Fibroblast of skin of left quadriceps (primary cell): ENCODE results near the gene SULT1A3.
"Not testable (repeated sequence)": the region's sequence is repeated elsewhere in the genome, so short reads cannot be mapped to it uniquely, and the experiment has no call there.

ENCODE experiments used
- DNase-seq, 2 experiments: peaks; one replicate each; pipeline ENCODE4 v3.0.0-alpha.2; 2013; ENCODE audit warnings: low read depth in 2 of 2

Gene SULT1A3

GRCh38 chr16:30199049-30199448, at the start of gene SULT1A3:
SULT1A3 (plus strand) TSS chr16:30199255; CDS start chr16:30200729, 1,474 bp downstream.
- not testable (repeated sequence) for DNase-seq

GRCh38 chr16:30151091-30151490, 48.0 kb upstream of the SULT1A3 start:
- no peak for DNase-seq

GRCh38 chr16:30152517-30152916, 46.5 kb upstream of the SULT1A3 start:
- no peak for DNase-seq

GRCh38 chr16:30155188-30155587, 43.9 kb upstream of the SULT1A3 start:
- DNase-seq, result no peak

GRCh38 chr16:30157214-30157613, 41.8 kb upstream of the SULT1A3 start:
- no peak for DNase-seq

GRCh38 chr16:30163538-30163937, 35.5 kb upstream of the SULT1A3 start:
- no peak for DNase-seq

GRCh38 chr16:30166202-30166902, 32.7 kb upstream of the SULT1A3 start:
- DNase-seq, result no peak

- not testable (repeated sequence) for DNase-seq
These were observed 30.3 kb upstream of the SULT1A3 start for GRCh38 chr16:30168746-30169145.

- not testable (repeated sequence) for DNase-seq
These were observed 29.6 kb upstream of the SULT1A3 start for GRCh38 chr16:30169416-30169815.

- DNase-seq, result not testable (repeated sequence)
These were observed 28.9 kb upstream of the SULT1A3 start for GRCh38 chr16:30170145-30170544.

- DNase-seq, result no peak
These were observed 26.0 kb upstream of the SULT1A3 start for GRCh38 chr16:30173054-30173453.

- DNase-seq, result not testable (repeated sequence)
These were observed 22.2 kb upstream of the SULT1A3 start for GRCh38 chr16:30176876-30177275.

GRCh38 chr16:30179195-30179594, 19.9 kb upstream of the SULT1A3 start:
- DNase-seq, result no peak

- DNase-seq, result no peak
These were observed 19.1 kb upstream of the SULT1A3 start for GRCh38 chr16:30179931-30180330.

- no peak for DNase-seq
These were observed 18.3 kb upstream of the SULT1A3 start for GRCh38 chr16:30180741-30181140.

GRCh38 chr16:30183233-30184095, 15.6 kb upstream of the SULT1A3 start, which contains the start of gene CORO1A:
CORO1A (plus strand) TSS chr16:30183602; CDS start chr16:30185210, 1,608 bp downstream.
- DNase-seq, result peak; percentile 34 to 37

- no peak for DNase-seq
These were observed 14.8 kb upstream of the SULT1A3 start for GRCh38 chr16:30184096-30184890.

- no peak for DNase-seq
These were observed 14.0 kb upstream of the SULT1A3 start for GRCh38 chr16:30184891-30185682.

GRCh38 chr16:30185683-30186421, 13.2 kb upstream of the SULT1A3 start:
- no peak for DNase-seq

GRCh38 chr16:30186444-30186781, 12.6 kb upstream of the SULT1A3 start:
- DNase-seq, result no peak
